HG03139 (cell line): ENCODE results near the gene OVOL1.
"Not testable (repeated sequence)": the region's sequence is repeated elsewhere in the genome, so short reads cannot be mapped to it uniquely, and the experiment has no call there.

Experiments
- ATAC-seq: cut with Tn5 transposase; IDR thresholded peaks from one replicate; pipeline ENCODE4 v1.9.1; 2021; ENCODE audit not compliant: unreplicated experiment

OVOL1 gene

GRCh38 chr11:65786786-65787636 is at the start of gene OVOL1:
Gene OVOL1, plus strand, starts transcription at chr11:65787063. Its CDS starts 311 bp downstream, at chr11:65787374.
- ATAC-seq = no peak

- ATAC-seq = no peak
These were observed 47.8 kb upstream of the OVOL1 start for GRCh38 chr11:65739022-65739421.

- no peak for ATAC-seq
These were observed 45.7 kb upstream of the OVOL1 start for GRCh38 chr11:65741185-65741584.

- no peak for ATAC-seq
These were observed 44.5 kb upstream of the OVOL1 start for GRCh38 chr11:65742353-65742752.

GRCh38 chr11:65743681-65744025 is 43.2 kb upstream of the OVOL1 start:
- no peak for ATAC-seq

- ATAC-seq = no peak
These were observed 42.7 kb upstream of the OVOL1 start for GRCh38 chr11:65744026-65744698.

- no peak for ATAC-seq
These were observed 42.2 kb upstream of the OVOL1 start for GRCh38 chr11:65744699-65745042.

GRCh38 chr11:65745049-65745448 is 41.8 kb upstream of the OVOL1 start:
- ATAC-seq = no peak

GRCh38 chr11:65762169-65762568 is 24.7 kb upstream of the OVOL1 start:
- not testable (repeated sequence) for ATAC-seq

- ATAC-seq = not testable (repeated sequence)
These were observed 24.0 kb upstream of the OVOL1 start for GRCh38 chr11:65762816-65763215.

- no peak for ATAC-seq
These were observed 22.4 kb upstream of the OVOL1 start for GRCh38 chr11:65764434-65764833.

GRCh38 chr11:65766535-65766934 is 20.3 kb upstream of the OVOL1 start:
- no peak for ATAC-seq

- no peak for ATAC-seq
These were observed 19.5 kb upstream of the OVOL1 start for GRCh38 chr11:65767406-65767805.

- not testable (repeated sequence) for ATAC-seq
These were observed 19.1 kb upstream of the OVOL1 start for GRCh38 chr11:65767806-65768205.

- ATAC-seq = no peak
These were observed 15.8 kb upstream of the OVOL1 start for GRCh38 chr11:65770951-65771567.

GRCh38 chr11:65771589-65772112 is 15.2 kb upstream of the OVOL1 start:
- ATAC-seq = no peak

- ATAC-seq = no peak
These were observed 13.0 kb upstream of the OVOL1 start for GRCh38 chr11:65773784-65774411.

- ATAC-seq = no peak
These were observed 12.1 kb upstream of the OVOL1 start for GRCh38 chr11:65774525-65775306.

GRCh38 chr11:65776196-65776595 is 10.7 kb upstream of the OVOL1 start:
- no peak for ATAC-seq

GRCh38 chr11:65776710-65777141 is 10.1 kb upstream of the OVOL1 start:
- no peak for ATAC-seq

- no peak for ATAC-seq
These were observed 9.6 kb upstream of the OVOL1 start for GRCh38 chr11:65777241-65777640.
